Endothelial cell of umbilical vein (primary cell): ENCODE data around the gene PLEKHA3. TPM values are rescaled to one million over a fixed set of nuclear protein-coding genes. Genes with fewer than 3 reads are reported as not detected.
A peak's percentile ranks its signal among the peaks of the same experiment; 100 is the strongest.

Experiments used
- BruUV-seq: library from RNA; stranded (reverse); fragments of 400-500 nt; replicated peaks from 2 replicates; lab custom pipeline; 2021; lab: Mats Ljungman, UMichigan
- CTCF ChIA-PET: fragments of 300-600, 350-600 bp; sonication (Branson Sonifier 250); formaldehyde crosslinking; loops from one replicate; lab custom pipeline; 2021; ENCODE audit warnings: antibody characterized with exemption, inconsistent platforms; lab: Charles Lee
- POLR2A ChIA-PET: fragments of 300-600, 350-600 bp; sonication (Branson Sonifier 250); formaldehyde crosslinking; loops from one replicate; lab custom pipeline; 2021; ENCODE audit warnings: antibody characterized with exemption, inconsistent platforms; lab: Charles Lee
- DNase-seq: peaks from one replicate; pipeline ENCODE4 v3.0.0-alpha.2; 2011; ENCODE audit warnings: low read depth, low spot score
- FAIRE-seq: peaks from 2 replicates; lab custom pipeline; 2011; peaks lifted over from hg19 to GRCh38; lab: Jason Lieb, UNC
- H2AFZ ChIP-seq: 2 replicates; pipeline ENCODE4 v1.6.0; 2012; ENCODE audit warnings: low read depth, low read length, control low read depth, inconsistent platforms
- H3K27ac ChIP-seq: 2 replicates; pipeline ENCODE4 v1.5.1; 2011; ENCODE audit warnings: low read depth, mild to moderate bottlenecking, control low read depth, low read length, moderate library complexity; ENCODE audit not compliant: insufficient read depth
- H3K27me3 ChIP-seq, 2 experiments: 2 replicates each; pipeline versions ENCODE4 v1.6.0 to v1.6.1; 2011; ENCODE audit warnings: low read length in 2 of 2, mixed read lengths in 1 of 2; ENCODE audit not compliant: control insufficient read depth in 2 of 2, insufficient read depth in 2 of 2
- H3K36me3 ChIP-seq, 2 experiments: 2 replicates in 1 of 2; 3 replicates in 1 of 2; pipeline ENCODE4 v1.5.1; 2011; ENCODE audit warnings: low read length in 2 of 2, mild to moderate bottlenecking in 1 of 2, moderate library complexity in 1 of 2; ENCODE audit not compliant: control insufficient read depth in 2 of 2, insufficient read depth in 2 of 2; ENCODE audit errors: extremely low read depth in 1 of 2
- H3K4me1 ChIP-seq: 3 replicates; pipeline ENCODE4 v1.5.1; 2011; ENCODE audit warnings: mild to moderate bottlenecking, low read length; ENCODE audit not compliant: control insufficient read depth, insufficient read depth; ENCODE audit errors: extremely low read depth
- H3K4me2 ChIP-seq: 2 replicates; pipeline ENCODE4 v1.6.1; 2011; ENCODE audit warnings: low read length, control low read depth, mixed read lengths; ENCODE audit not compliant: insufficient read depth
- H3K4me3 ChIP-seq, 3 experiments: fragments of 200-600 bp in 1 of 3; sonication (generic), shearing (Covaris generic) in 1 of 3; replicated peaks in 1 of 3; 2 replicates each; pipeline ENCODE4 v1.5.1; 2011 to 2016; ENCODE audit warnings: control low read depth in 3 of 3, low read length in 3 of 3, mild to moderate bottlenecking in 2 of 3, inconsistent platforms in 1 of 3, low read depth in 1 of 3, moderate library complexity in 1 of 3; ENCODE audit not compliant: insufficient read depth in 1 of 3
- H3K79me2 ChIP-seq: 2 replicates; pipeline ENCODE4 v1.6.0; 2012; ENCODE audit warnings: low read length, inconsistent platforms; ENCODE audit not compliant: control insufficient read depth, insufficient read depth
- H3K9ac ChIP-seq: replicated peaks from 2 replicates; pipeline ENCODE3; 2011; ENCODE audit warnings: low read length, control low read depth; ENCODE audit not compliant: insufficient read depth; ENCODE audit errors: extremely low read depth
- H3K9me1 ChIP-seq: replicated peaks from 3 replicates; pipeline ENCODE4 v1.6.0; 2011; ENCODE audit warnings: mild to moderate bottlenecking, low read length; ENCODE audit not compliant: control insufficient read depth, insufficient read depth; ENCODE audit errors: extremely low read depth
- H3K9me3 ChIP-seq: replicated peaks from 2 replicates; pipeline ENCODE4 v1.5.1; 2012; ENCODE audit warnings: low read length, inconsistent platforms; ENCODE audit not compliant: control insufficient read depth, insufficient read depth
- H4K20me1 ChIP-seq: replicated peaks from 2 replicates; pipeline ENCODE3; 2011; ENCODE audit warnings: mild to moderate bottlenecking, low read length; ENCODE audit not compliant: control insufficient read depth, insufficient read depth; ENCODE audit errors: extremely low read depth
- CTCF ChIP-seq, 2 donors: IDR thresholded peaks; 1 replicate in 1 of 2; 2 replicates in 1 of 2; pipeline ENCODE4 v1.5.1; 2011; ENCODE audit warnings: low read length in 2 of 2, mild to moderate bottlenecking in 2 of 2, moderate library complexity in 2 of 2, control low read depth in 1 of 2, inconsistent platforms in 1 of 2, low read depth in 1 of 2; ENCODE audit not compliant: insufficient read depth in 1 of 2; ENCODE audit errors: extremely low read depth in 1 of 2
- FOS ChIP-seq: IDR thresholded peaks from 2 replicates; pipeline ENCODE4 v1.6.1; 2011; ENCODE audit warnings: mild to moderate bottlenecking, low read length, moderate library complexity, borderline replicate concordance; ENCODE audit not compliant: insufficient read depth
- GATA2 ChIP-seq: IDR thresholded peaks from 2 replicates; pipeline ENCODE4 v1.7.0; 2011; ENCODE audit warnings: low read depth, mild to moderate bottlenecking, moderate library complexity, mixed read lengths, low read length; ENCODE audit not compliant: insufficient read length, insufficient read depth
- JUN ChIP-seq: IDR thresholded peaks from 2 replicates; pipeline ENCODE4 v1.6.1; 2011; ENCODE audit warnings: borderline replicate concordance, low read depth; ENCODE audit not compliant: insufficient read length, insufficient read depth
- MAX ChIP-seq: IDR thresholded peaks from 2 replicates; pipeline ENCODE4 v1.6.1; 2011; ENCODE audit not compliant: insufficient read depth, insufficient read length
- MYC ChIP-seq: IDR thresholded peaks from one replicate; pipeline ENCODE4 v1.6.1; 2011; ENCODE audit warnings: mild to moderate bottlenecking, low read depth, low read length
- POLR2A ChIP-seq: IDR thresholded peaks from 2 replicates; pipeline ENCODE4 v1.6.1; 2012; ENCODE audit warnings: low read depth, mild to moderate bottlenecking, control low read depth, low read length
- POLR2AphosphoS5 ChIP-seq: IDR thresholded peaks from 2 replicates; pipeline ENCODE4 v1.6.1; 2012; ENCODE audit warnings: low read depth, mild to moderate bottlenecking, control low read depth, low read length, moderate library complexity; ENCODE audit not compliant: insufficient read depth
- dilution Hi-C: fragments of 300-500 bp; cut with MboI; formaldehyde crosslinking; loops from one replicate; pipeline ENCODE4 v1.15.0; 2019; ENCODE audit warnings: low sequenced_read_pairs; ENCODE audit not compliant: extremely low pct_ligation_motif_present
- intact Hi-C: fragments of 100-400 bp; cut with micrococcal nuclease; formaldehyde crosslinking; loops from one replicate; pipeline ENCODE4 v1.10.0; 2022
- polyA plus RNA-seq, 4 experiments: library from polyadenylated mRNA; depleted of rRNA in 3 of 4; stranded (reverse) in 3 of 4; unstranded in 1 of 4; fragments of >200 nt; gene quantifications; 2 replicates each; pipeline versions ENCODE4 v1.2.1 to v1.2.3, GENCODE V29; 2011 to 2012; ENCODE audit warnings: missing spikeins in 1 of 4
- total RNA-seq: library from RNA; stranded (reverse); gene quantifications from 2 replicates; pipeline ENCODE4 v1.2.3, GENCODE V29; 2021

The PLEKHA3 gene
- total and polyA plus RNA-seq, 2 donors (not counting 3 experiments of a cell fraction or from before 2014, with no cell fraction given) = 4.1 to 24.6 TPM

GRCh38 chr2:178450524-178450773 is 29.8 kb upstream of the PLEKHA3 start:
- Histone ChIP-seq H3K9me3 (no peaks in the 10 kb centered on the region), H4K20me1 (no peaks in the 10 kb centered on the region), H3K4me3 (peak overlapping the region; percentile 65 to 94 (median 75)), H3K9me1 (no peaks in the 10 kb centered on the region), H3K27me3 (no peaks in the 10 kb centered on the region), H2AFZ (peak overlapping the region; percentile 77), H3K4me1 (peaks cover 15% of the 10 kb centered on the region), H3K27ac (peak overlapping the region; percentile 91), H3K9ac (peak overlapping the region; percentile 97), H3K36me3 (peaks cover 4 to 14% of the 10 kb centered on the region in 2 experiments), H3K79me2 (peaks cover 23% of the 10 kb centered on the region), H3K4me2 (peak overlapping the region; percentile 78)
- BruUV-seq = no TSS peak
- TF ChIP-seq POLR2AphosphoS5 = no peak
- no peak for TF ChIP-seq MYC
- TF ChIP-seq GATA2 = no peak
- TF ChIP-seq JUN = no peak
- TF ChIP-seq FOS = no peak
- TF ChIP-seq CTCF (IDR thresholded peaks at IDR 0.05; ENCODE audit: extremely low read depth in 1 of 2, insufficient read depth in 1 of 2, low read depth in 1 of 2, low read length in 2 of 2) = no peak
- TF ChIP-seq POLR2A = no peak
- no peak for TF ChIP-seq MAX
- dilution Hi-C loops = no loop called here
- intact Hi-C loops = loop anchor here (2.0 kb wide), 1 partner anchor 72 kb away; no protein-coding TSS in a partner anchor
- FAIRE-seq = peak; percentile 73
- DNase-seq = no peak
- CTCF ChIA-PET = interaction anchor here (0.8 to 1.7 kb wide), 7 partner anchors 18 to 441 kb away, joined by 3 to 22 read pairs (median 3); partner anchors contain the start of gene RBM45
- POLR2A ChIA-PET = interaction anchor here (0.9 to 1.1 kb wide), 4 partner anchors 8 to 36 kb away, joined by 4 to 15 read pairs (median 8); partner anchors contain the start of gene PLEKHA3
